ENCODE data around the gene SLC25A21.

SLC25A21 gene

GRCh38 chr14:36663404-36664321, 508.7 kb downstream of the SLC25A21 start:
- POLR2A ChIA-PET: no interaction called here
- DNase-seq (ENCODE audit: low read depth, low spot score): no peak
- CTCF ChIA-PET: interaction anchor here (1.4 kb wide), 1 partner anchor 486 kb away, joined by 4 read pairs; no protein-coding TSS in a partner anchor
- peak overlapping the region; percentile 56 for H3K4me3 ChIP-seq (ENCODE audit: low read depth, low read length)
- TF ChIP-seq CTCF (IDR thresholded peaks at IDR 0.05; ENCODE audit: insufficient read depth, low read length, missing control alignments): no peak

GRCh38 chr14:36662543-36663403, 509.6 kb downstream of the SLC25A21 start:
- H3K4me3 ChIP-seq (ENCODE audit: low read depth, low read length): peak overlapping the region; percentile 56
- DNase-seq (ENCODE audit: low read depth, low spot score): no peak
- CTCF ChIA-PET: interaction anchor here (1.4 kb wide), 1 partner anchor 487 kb away, joined by 4 read pairs; no protein-coding TSS in a partner anchor
- POLR2A ChIA-PET: no interaction called here
- TF ChIP-seq CTCF (IDR thresholded peaks at IDR 0.05; ENCODE audit: insufficient read depth, low read length, missing control alignments): no peak

GRCh38 chr14:36662258-36662542, 510.2 kb downstream of the SLC25A21 start:
- peak overlapping the region; percentile 56 for H3K4me3 ChIP-seq (ENCODE audit: low read depth, low read length)
- no peak for DNase-seq (ENCODE audit: low read depth, low spot score)
- CTCF ChIA-PET: interaction anchor here (1.4 kb wide), 1 partner anchor 488 kb away, joined by 4 read pairs; no protein-coding TSS in a partner anchor
- POLR2A ChIA-PET: no interaction called here
- no peak for TF ChIP-seq CTCF (IDR thresholded peaks at IDR 0.05; ENCODE audit: insufficient read depth, low read length, missing control alignments)

- ChIA-PET POLR2A (no interaction called here), CTCF (interaction anchor here (1.4 kb wide), 1 partner anchor 488 kb away, joined by 4 read pairs; no protein-coding TSS in a partner anchor)
- peak within 1 kb of the TSS; percentile 56 for H3K4me3 ChIP-seq (ENCODE audit: low read depth, low read length)
- no peak for DNase-seq (ENCODE audit: low read depth, low spot score)
- no peak for TF ChIP-seq CTCF (IDR thresholded peaks at IDR 0.05; ENCODE audit: insufficient read depth, low read length, missing control alignments)
Measured at GRCh38 chr14:36661506-36662257, 510.7 kb downstream of the SLC25A21 start, which contains the start of gene PAX9. TSS of gene PAX9 (plus strand) at chr14:36661860. CDS start at chr14:36662090, 230 bp downstream.

- no peak for DNase-seq (ENCODE audit: low read depth, low spot score)
- CTCF ChIA-PET: interaction anchor here (2.1 kb wide), 1 partner anchor 12 kb away, joined by 9 read pairs; no protein-coding TSS in a partner anchor
- POLR2A ChIA-PET: no interaction called here
- peak overlapping the region; percentile 56; the same call in 1 of the 2 replicates for H3K4me3 ChIP-seq (ENCODE audit: low read depth, low read length)
- no peak for TF ChIP-seq CTCF (IDR thresholded peaks at IDR 0.05; ENCODE audit: insufficient read depth, low read length, missing control alignments)
Measured at GRCh38 chr14:36660736-36661505, 511.5 kb downstream of the SLC25A21 start.
